Measurements from ENCODE around the gene FHAD1. TPM values are rescaled to one million over a fixed set of nuclear protein-coding genes. Genes with fewer than 3 reads are reported as not detected.

Gene FHAD1
- total and polyA plus RNA-seq, 9 donors = 0.82 to 2.1 (median 1.3) TPM

DNA sequence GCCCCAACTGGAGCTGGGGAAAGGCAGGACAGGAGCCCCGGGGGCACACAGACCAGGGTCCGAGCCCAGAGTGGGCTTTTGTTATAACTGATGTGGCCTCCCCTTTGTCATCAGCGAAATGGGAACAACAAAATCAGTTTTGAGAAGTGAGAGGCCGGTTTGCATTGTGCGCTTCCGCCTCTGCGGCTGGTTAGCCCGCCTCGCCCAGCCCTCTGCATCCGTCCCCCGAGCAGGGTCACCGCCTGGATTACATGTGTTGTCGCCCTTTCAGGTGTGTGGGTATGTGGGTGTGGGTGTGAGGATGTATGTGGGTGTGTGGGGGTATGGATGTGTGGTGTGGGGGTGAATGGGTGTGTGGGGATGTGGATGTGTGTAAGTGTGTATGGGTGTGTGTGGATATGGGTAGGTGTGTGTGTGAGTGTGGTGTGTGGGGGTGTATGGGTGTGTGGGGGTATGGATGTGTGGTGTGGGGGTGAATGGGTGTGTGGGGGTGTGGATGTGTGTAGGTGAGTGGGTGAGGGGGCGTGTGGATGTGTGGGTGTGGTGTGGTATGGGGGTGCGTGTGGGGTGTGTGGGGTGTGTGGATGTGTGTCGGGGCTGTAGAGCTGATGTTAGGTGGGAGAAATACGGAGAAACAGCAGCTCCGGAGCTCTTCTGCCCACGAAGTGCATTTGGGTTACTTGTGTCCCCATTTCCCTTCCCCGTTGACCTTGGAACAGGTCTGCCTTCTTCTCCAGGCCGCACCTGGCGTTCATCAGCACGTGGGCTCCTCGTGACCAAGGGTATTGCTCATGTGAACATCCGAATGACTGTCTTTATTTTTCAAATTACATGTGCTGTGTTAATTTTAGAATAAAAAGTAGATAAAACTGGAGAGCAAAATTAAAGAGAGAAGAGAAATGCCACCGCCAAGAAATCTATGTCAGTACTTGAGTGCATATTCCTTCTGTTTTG is 67.6 kb downstream of the FHAD1 start:
- 90% methylated on average over 15 of the region's 26 CpGs for WGBS (ENCODE audit: insufficient coverage)
- peaks cover 3% of the 10 kb centered on the region for H3K27me3 ChIP-seq (ENCODE audit: control insufficient read depth, insufficient read depth, low read length)

DNA sequence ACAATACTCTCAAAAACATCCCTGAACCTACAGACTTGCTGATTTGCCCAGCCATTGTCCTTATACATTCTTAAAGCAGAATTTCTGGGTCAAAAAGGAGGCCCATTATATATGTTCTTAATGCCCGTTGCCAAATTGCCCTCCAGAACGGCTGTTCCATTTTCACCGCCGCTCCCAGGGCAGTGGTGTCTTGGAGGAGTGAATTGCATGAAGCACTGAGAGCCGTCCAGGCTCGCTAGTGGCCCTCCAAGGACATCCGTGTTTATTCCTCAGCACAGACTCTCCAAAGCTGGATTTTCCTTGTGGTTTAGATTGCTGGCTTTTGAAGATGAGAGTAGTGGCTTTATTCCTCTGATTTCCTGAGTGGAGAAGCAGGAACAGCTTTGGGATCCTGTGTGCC is 68.8 kb downstream of the FHAD1 start:
- Histone ChIP-seq H3K27me3 (ENCODE audit: control insufficient read depth, insufficient read depth, low read length) (peaks cover 3% of the 10 kb centered on the region), H3K4me3 (ENCODE audit: low read length) (no peak overlapping the region), H3K27ac (ENCODE audit: low read length) (no peak overlapping the region), H3K9me3 (replicated peaks; ENCODE audit: control insufficient read depth, low read depth, low read length) (peaks cover 3% of the 10 kb centered on the region), H3K4me1 (ENCODE audit: control insufficient read depth, insufficient read depth, low read length) (peaks cover 4% of the 10 kb centered on the region), H3K36me3 (ENCODE audit: control insufficient read depth, insufficient read depth, low read length) (no peaks in the 10 kb centered on the region)
- DNase-seq = no peak
- 50% methylated on average over 2 of the region's 7 CpGs for WGBS (ENCODE audit: insufficient coverage)

More for the DNA sequence above, 67.6 kb downstream of the FHAD1 start:
- Histone ChIP-seq H3K4me1 (ENCODE audit: control insufficient read depth, insufficient read depth, low read length) (peaks cover 4% of the 10 kb centered on the region), H3K4me3 (ENCODE audit: low read length) (no peak overlapping the region), H3K27ac (ENCODE audit: low read length) (no peak overlapping the region), H3K36me3 (ENCODE audit: control insufficient read depth, insufficient read depth, low read length) (no peaks in the 10 kb centered on the region), H3K9me3 (replicated peaks; ENCODE audit: control insufficient read depth, low read depth, low read length) (peaks cover 3% of the 10 kb centered on the region)
- DNase-seq = no peak

DNA sequence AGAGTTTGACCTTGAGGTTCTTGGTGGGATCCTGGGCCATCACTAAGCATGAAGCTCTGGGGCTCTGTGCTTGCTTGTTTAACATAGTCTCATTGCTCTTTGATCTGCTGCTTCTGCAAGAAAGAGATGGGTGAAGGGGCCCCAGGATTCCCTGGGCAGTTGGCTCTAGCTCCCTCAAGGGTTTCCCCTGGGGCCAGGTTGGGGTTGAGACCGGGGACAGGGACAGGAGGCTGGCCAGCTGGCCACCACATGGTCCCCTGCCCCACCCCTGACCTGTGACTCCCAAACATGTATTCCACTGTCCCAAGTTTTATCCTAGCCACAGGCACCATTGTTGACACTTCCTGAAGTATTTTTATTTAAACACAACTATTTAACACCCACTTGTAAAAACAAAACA is 69.5 kb downstream of the FHAD1 start:
- Histone ChIP-seq H3K4me1 (ENCODE audit: control insufficient read depth, insufficient read depth, low read length) (peaks cover 4% of the 10 kb centered on the region), H3K27me3 (ENCODE audit: control insufficient read depth, insufficient read depth, low read length) (peaks cover 3% of the 10 kb centered on the region), H3K4me3 (ENCODE audit: low read length) (no peak overlapping the region), H3K9me3 (replicated peaks; ENCODE audit: control insufficient read depth, low read depth, low read length) (peaks cover 3% of the 10 kb centered on the region), H3K36me3 (ENCODE audit: control insufficient read depth, insufficient read depth, low read length) (no peaks in the 10 kb centered on the region), H3K27ac (ENCODE audit: low read length) (no peak overlapping the region)
- no CpG with 5 or more reads among the region's 1 CpG for WGBS (ENCODE audit: insufficient coverage)
- DNase-seq = no peak

DNA sequence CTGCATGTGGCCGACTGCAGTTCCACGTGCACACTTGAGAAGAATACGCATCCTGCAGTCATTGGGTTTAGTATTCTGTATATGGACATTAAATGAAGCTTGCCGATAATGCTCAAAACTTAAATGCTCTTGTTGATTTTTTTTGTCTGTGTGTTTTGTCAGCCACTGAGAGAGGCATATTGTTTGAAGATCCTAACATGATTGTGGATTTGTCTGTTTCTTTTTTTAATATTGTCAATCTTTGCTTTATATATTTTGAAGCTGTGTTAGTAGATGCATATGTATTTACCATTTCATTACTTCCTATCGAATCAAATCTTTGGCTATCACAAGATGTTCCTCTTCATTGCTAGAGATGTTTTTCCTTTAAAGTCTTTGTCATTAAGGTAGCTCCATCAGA is 73.2 kb downstream of the FHAD1 start:
- Histone ChIP-seq H3K27ac (ENCODE audit: low read length) (no peak overlapping the region), H3K4me1 (ENCODE audit: control insufficient read depth, insufficient read depth, low read length) (peaks cover 26% of the 10 kb centered on the region), H3K9me3 (replicated peaks; ENCODE audit: control insufficient read depth, low read depth, low read length) (no peaks in the 10 kb centered on the region), H3K36me3 (ENCODE audit: control insufficient read depth, insufficient read depth, low read length) (no peaks in the 10 kb centered on the region), H3K27me3 (ENCODE audit: control insufficient read depth, insufficient read depth, low read length) (peaks cover 2% of the 10 kb centered on the region), H3K4me3 (ENCODE audit: low read length) (no peak overlapping the region)
- 88% methylated on average over 3 of the region's 5 CpGs for WGBS (ENCODE audit: insufficient coverage)
- no peak for DNase-seq

DNA sequence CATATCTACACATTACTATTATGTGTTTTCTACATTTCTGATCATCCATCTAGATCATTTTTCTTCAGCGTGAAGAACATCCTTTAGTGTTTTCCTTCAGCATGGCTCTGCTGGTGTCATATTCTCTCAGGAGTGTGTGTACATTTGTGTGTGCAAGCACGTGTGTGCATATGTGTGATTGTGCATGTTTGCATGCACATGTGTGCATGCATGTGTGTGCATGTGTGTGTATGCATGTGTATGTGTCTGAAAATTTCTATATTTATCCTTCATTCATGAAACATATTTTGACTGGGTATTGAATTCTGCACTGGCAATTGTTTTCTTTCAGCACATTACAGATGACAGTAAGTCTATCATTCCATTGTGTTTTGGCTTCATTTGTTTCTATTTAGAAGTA is 74.6 kb downstream of the FHAD1 start:
- Histone ChIP-seq H3K9me3 (replicated peaks; ENCODE audit: control insufficient read depth, low read depth, low read length) (no peaks in the 10 kb centered on the region), H3K36me3 (ENCODE audit: control insufficient read depth, insufficient read depth, low read length) (no peaks in the 10 kb centered on the region), H3K27me3 (ENCODE audit: control insufficient read depth, insufficient read depth, low read length) (peaks cover 9% of the 10 kb centered on the region), H3K4me3 (ENCODE audit: low read length) (no peak overlapping the region), H3K4me1 (ENCODE audit: control insufficient read depth, insufficient read depth, low read length) (peaks cover 26% of the 10 kb centered on the region), H3K27ac (ENCODE audit: low read length) (no peak overlapping the region)
- DNase-seq = no peak
- WGBS (ENCODE audit: insufficient coverage) = no CpG with 5 or more reads among the region's 2 CpGs

DNA sequence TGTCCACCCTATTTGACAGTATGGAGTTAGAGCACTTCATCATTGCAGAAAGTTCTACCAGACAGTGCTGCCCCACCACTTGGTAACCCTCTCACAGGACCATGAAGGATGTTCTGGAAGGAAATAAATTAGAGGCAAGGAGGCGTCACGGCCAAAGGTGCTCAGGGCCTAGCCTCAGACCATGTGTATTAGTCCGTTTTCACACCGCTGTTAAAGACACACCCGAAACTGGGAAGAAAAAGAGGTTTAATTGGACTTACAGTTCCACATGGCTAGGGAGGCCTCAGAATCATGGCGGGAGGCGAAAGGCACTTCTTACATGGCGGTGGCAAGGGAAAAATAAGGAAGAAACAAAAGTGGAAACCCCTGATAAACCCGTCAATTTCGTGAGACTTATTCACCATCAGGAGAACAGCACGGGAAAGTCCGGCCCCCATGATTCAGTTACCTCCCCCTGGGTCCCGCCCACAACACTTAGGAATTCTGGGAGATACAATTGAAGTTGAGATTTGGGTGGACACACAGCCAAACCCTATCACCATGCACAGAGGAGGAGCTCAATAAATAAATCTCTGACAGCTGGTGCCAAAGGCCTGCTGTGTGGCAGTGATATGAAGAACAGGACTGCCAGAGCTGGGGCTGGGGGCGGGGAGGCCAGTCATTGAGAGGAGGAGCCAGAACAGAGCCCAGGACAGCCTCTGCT is 75.8 kb downstream of the FHAD1 start:
- no peaks in the 10 kb centered on the region for H3K36me3 ChIP-seq (ENCODE audit: control insufficient read depth, insufficient read depth, low read length)
- H3K4me1 ChIP-seq (ENCODE audit: control insufficient read depth, insufficient read depth, low read length) = peaks cover 36% of the 10 kb centered on the region
- H3K27me3 ChIP-seq (ENCODE audit: control insufficient read depth, insufficient read depth, low read length) = peaks cover 9% of the 10 kb centered on the region
- no peak overlapping the region for H3K27ac ChIP-seq (ENCODE audit: low read length)
- 98% methylated on average over 6 of the region's 14 CpGs for WGBS (ENCODE audit: insufficient coverage)
- no peaks in the 10 kb centered on the region for H3K9me3 ChIP-seq (replicated peaks; ENCODE audit: control insufficient read depth, low read depth, low read length)
- no peak overlapping the region for H3K4me3 ChIP-seq (ENCODE audit: low read length)
- DNase-seq = no peak

DNA sequence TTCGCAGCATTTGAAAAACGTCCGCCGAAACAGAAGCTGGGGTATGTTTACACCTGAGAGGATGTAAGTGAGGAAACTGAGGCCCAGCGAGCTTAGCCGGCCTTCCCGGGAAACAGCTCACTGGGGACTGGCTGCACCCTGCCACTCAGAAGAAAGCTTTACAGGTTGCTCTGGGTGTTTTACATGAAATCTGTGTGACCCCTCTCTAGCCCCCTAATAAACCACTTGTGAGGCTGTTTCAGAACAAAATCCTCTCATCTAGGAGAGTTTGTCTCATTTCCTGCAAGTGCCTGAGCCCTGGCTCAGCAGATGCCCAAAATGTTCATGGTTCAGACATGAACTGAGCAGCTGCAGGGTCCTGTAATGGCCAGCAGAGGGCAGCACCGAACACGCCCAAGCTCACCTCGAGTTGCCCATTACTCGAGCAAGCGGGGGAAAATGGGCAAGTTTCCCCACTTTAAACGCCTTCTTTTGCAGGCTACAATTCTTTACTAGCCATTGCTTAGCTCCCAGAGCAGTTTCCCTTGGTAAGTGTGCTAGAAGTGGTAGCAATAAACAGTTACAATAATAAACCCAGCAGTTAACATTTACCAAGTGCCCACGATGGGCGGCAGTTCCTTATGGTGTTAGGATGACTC is 76.4 kb downstream of the FHAD1 start:
- H3K9me3 ChIP-seq (replicated peaks; ENCODE audit: control insufficient read depth, low read depth, low read length) = no peaks in the 10 kb centered on the region
- DNase-seq = peak; percentile 89
- 18% methylated on average over 8 of the region's 15 CpGs for WGBS (ENCODE audit: insufficient coverage)
- no peak overlapping the region for H3K27ac ChIP-seq (ENCODE audit: low read length)
- H3K36me3 ChIP-seq (ENCODE audit: control insufficient read depth, insufficient read depth, low read length) = no peaks in the 10 kb centered on the region
- H3K27me3 ChIP-seq (ENCODE audit: control insufficient read depth, insufficient read depth, low read length) = peaks cover 9% of the 10 kb centered on the region
- no peak overlapping the region for H3K4me3 ChIP-seq (ENCODE audit: low read length)
- peaks cover 42% of the 10 kb centered on the region for H3K4me1 ChIP-seq (ENCODE audit: control insufficient read depth, insufficient read depth, low read length)

DNA sequence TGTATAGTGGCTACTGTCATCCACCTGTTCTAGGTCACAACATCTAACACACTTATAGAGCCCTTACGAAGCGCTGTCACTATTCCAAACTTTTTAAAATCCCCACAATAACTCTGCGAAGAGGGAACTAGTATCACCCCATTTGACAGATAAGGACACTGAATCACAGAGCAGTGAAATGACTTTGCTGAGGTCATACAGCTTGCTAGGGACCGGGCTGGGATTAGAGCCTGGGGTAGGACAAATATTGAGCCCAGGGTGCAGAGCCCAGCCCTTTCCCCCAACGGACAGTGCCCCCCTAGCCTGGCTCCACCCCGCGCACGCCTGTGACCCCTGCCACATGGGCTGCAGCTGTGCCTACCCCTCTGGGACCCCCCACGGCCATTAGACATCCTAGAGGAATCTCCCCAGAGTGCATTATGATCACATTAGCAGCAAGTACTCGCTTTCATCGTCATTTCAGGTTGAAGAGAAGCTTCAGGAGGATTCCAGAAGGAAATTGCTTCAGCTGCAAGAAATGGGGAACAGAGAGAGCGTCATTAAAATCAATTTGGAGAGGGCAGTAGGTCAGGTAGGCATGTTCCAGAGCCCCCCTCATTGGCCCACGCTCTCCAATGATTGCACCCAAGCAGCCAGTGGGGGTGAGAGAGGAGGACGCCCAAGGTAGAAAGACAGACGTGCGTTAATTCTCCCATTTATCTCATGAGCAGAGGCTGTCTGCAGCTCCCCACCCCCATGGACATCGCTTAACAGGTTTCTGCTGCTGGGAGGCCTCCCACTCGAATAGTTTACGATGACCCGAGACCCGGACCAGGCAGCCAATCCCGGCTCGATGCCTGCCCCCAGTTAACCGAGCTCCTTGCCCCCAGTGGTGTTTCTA is 77.2 kb downstream of the FHAD1 start:
- H3K27ac ChIP-seq (ENCODE audit: low read length) = no peak overlapping the region
- H3K9me3 ChIP-seq (replicated peaks; ENCODE audit: control insufficient read depth, low read depth, low read length) = no peaks in the 10 kb centered on the region
- H3K4me3 ChIP-seq (ENCODE audit: low read length) = no peak overlapping the region
- peaks cover 50% of the 10 kb centered on the region for H3K4me1 ChIP-seq (ENCODE audit: control insufficient read depth, insufficient read depth, low read length)
- H3K36me3 ChIP-seq (ENCODE audit: control insufficient read depth, insufficient read depth, low read length) = no peaks in the 10 kb centered on the region
- DNase-seq = no peak
- peaks cover 9% of the 10 kb centered on the region for H3K27me3 ChIP-seq (ENCODE audit: control insufficient read depth, insufficient read depth, low read length)
- WGBS (ENCODE audit: insufficient coverage) = 23% methylated on average over 14 of the region's 24 CpGs

DNA sequence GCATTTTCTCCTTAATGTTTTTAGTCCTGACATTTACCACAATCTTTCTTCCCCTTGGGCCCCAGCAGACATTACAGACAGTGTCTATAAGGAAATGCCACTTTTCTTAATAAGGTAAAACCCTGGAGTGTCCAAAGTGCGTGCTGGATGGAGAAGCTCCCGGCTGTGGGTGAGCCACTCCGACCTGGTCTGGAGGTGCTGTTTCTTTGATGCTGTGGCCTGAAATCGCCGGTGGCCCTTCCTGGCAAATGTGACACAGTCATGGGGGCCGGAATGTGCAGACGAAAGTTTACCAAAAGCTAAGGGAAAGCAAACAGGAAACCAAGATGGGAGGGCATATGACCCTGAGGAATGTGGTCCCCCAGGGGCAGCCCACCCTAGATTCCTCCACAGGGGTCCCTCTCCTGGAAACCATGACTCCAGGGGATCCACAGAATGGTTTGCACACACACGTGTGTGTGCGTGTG is 77.9 kb downstream of the FHAD1 start:
- DNase-seq = no peak
- WGBS (ENCODE audit: insufficient coverage) = 41% methylated on average over 6 of the region's 9 CpGs
- Histone ChIP-seq H3K27me3 (ENCODE audit: control insufficient read depth, insufficient read depth, low read length) (peaks cover 9% of the 10 kb centered on the region), H3K4me1 (ENCODE audit: control insufficient read depth, insufficient read depth, low read length) (peaks cover 55% of the 10 kb centered on the region), H3K27ac (ENCODE audit: low read length) (no peak overlapping the region), H3K36me3 (ENCODE audit: control insufficient read depth, insufficient read depth, low read length) (no peaks in the 10 kb centered on the region), H3K4me3 (ENCODE audit: low read length) (no peak overlapping the region), H3K9me3 (replicated peaks; ENCODE audit: control insufficient read depth, low read depth, low read length) (no peaks in the 10 kb centered on the region)
